ENCODE results near the gene TTC32. TPM values are rescaled to one million over a fixed set of nuclear protein-coding genes. Genes with fewer than 3 reads are reported as not detected.

The TTC32 gene
- total and polyA plus RNA-seq, 2 of the 4 experiments (the other 2 are of a cell fraction): 1.1 to 3.9 TPM

DNA sequence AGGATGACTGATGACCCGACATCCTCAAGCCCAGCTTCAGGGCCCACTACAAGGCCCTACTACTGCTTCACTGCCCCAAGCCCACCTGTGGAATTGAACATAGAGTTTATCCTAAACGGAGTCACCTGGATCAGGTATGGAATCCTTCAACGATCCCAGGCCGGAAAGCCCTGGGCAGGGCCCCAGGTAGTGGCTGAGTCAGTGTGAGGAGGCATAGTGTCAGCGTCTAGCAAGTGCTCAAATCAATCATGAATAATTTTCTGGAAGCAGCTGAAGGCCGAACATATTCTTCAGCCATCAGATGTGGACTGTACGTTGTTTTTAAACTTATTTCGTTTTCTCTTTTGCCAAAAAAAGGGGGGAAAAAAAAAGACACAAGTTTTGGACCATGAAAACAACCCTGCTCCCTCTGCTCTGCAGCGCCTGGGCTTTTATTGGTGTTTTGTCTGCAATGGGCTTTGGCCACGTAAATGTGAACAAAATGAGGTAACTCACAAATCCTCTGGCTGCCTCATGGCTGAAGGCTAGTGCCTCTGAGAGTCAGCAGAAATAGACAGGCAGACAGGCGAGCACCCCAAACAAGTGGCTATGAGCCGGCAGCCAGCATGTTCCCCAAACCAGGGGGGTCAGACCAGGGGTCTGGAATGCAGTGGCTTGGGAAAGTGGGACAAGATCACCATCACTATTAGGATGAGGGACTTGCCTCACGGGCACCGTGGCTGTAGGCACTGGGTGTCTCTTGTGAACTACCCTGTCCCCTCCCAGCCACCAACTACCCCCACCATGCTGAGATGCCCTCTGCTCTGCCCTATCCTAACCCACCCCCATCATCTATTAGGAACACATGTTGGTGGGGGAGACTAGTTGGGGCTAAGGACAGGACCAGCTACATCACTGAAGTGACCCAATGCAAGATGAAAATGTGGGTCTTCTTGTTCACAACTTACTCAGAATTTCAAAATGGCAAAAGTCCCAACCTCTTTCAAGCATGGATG is 51.4 kb downstream of the TTC32 start:
- dilution Hi-C loops (cut with HindIII; ENCODE audit: low sequenced_read_pairs, unreplicated experiment) (no loop called here), intact Hi-C loops (cut with micrococcal nuclease) (no loop called here), in situ Hi-C loops (cut with MboI; ENCODE audit: low sequenced_read_pairs) (loop anchor here (10.0 kb wide), 2 partner anchors 166 to 1416 kb away; no protein-coding TSS in a partner anchor)
- H2BK5ac ChIP-seq (ENCODE audit: low read depth, low read length, poor library complexity, severe bottlenecking): no peak overlapping the region
- no peak overlapping the region for H3K23ac ChIP-seq (ENCODE audit: low read depth, low read length)
- no peak overlapping the region for H2AK5ac ChIP-seq (ENCODE audit: low read depth, low read length)
- 0 out of 2 replicates have a peak overlapping the region, but pooled peaks have one; percentile 3 for H2BK20ac ChIP-seq (ENCODE audit: low read depth, low read length)
- no peak overlapping the region for H3K9ac ChIP-seq (ENCODE audit: low read depth, low read length)
- H3K56ac ChIP-seq (ENCODE audit: extremely low read depth, insufficient read depth, low read length): no peak overlapping the region
- ATAC-seq (ENCODE audit: low read depth): no peak
- H3K14ac ChIP-seq (replicated peaks; ENCODE audit: low read depth, low read length): no peak overlapping the region
- no peak overlapping the region for H4K91ac ChIP-seq (ENCODE audit: insufficient read depth, low read depth, low read length)
- no peaks in the 10 kb centered on the region for H4K20me1 ChIP-seq (ENCODE audit: insufficient read depth, low read length)
- DNase-seq: no peak
- ChIA-PET CTCF (no interaction called here), POLR2A (ENCODE audit: unreplicated experiment) (interaction anchor here (0.6 kb wide), 1 partner anchor 135 kb away, joined by 3 read pairs; no protein-coding TSS in a partner anchor)
- no peak overlapping the region for H3K18ac ChIP-seq (ENCODE audit: low read depth, low read length)
- H3K4me2 ChIP-seq (ENCODE audit: low read depth, low read length): no peak overlapping the region
- H3K36me3 ChIP-seq (ENCODE audit: control insufficient read depth, insufficient read depth, low read length): no peaks in the 10 kb centered on the region
- H4K5ac ChIP-seq (ENCODE audit: low read depth, low read length): no peak overlapping the region
- H3K79me1 ChIP-seq (ENCODE audit: low read depth in 1 of 2, low read length in 2 of 2): no peaks in the 10 kb centered on the region
- H3K27me3 ChIP-seq (ENCODE audit: control insufficient read depth, insufficient read depth, low read length): peaks cover 8% of the 10 kb centered on the region
- no peak overlapping the region for H2BK15ac ChIP-seq (ENCODE audit: low read depth, low read length)
- no peak overlapping the region for H3K27ac ChIP-seq (ENCODE audit: insufficient read depth, low read length)
- no peak overlapping the region for H3K4ac ChIP-seq (ENCODE audit: low read depth, low read length)
- H3K9me3 ChIP-seq (ENCODE audit: control insufficient read depth, insufficient read depth, low read length): no peaks in the 10 kb centered on the region; the same call in 1 of the 2 replicates
- H2BK120ac ChIP-seq (ENCODE audit: low read depth, low read length): no peak overlapping the region
- no peak overlapping the region for H2AK9ac ChIP-seq (replicated peaks; ENCODE audit: low read depth, low read length, poor library complexity)
- H4K8ac ChIP-seq (ENCODE audit: low read depth in 2 of 2, low read length in 2 of 2): no peak overlapping the region
- no peak overlapping the region for H2AFZ ChIP-seq (replicated peaks; ENCODE audit: low read length, poor library complexity)
- no TSS peak for BruUV-seq (replicated peaks)
- peaks cover 8% of the 10 kb centered on the region; the same call in 1 of the 2 replicates for H3K9me1 ChIP-seq (ENCODE audit: insufficient read depth, low read length)
- H3K4me1 ChIP-seq (ENCODE audit: control insufficient read depth, insufficient read depth, low read length): no peaks in the 10 kb centered on the region
- 79% methylated on average over 3 of the region's 14 CpGs; no CpG with 5 or more reads in 1 of the 2 experiments for WGBS, 2 experiments (ENCODE audit: extremely low coverage in 2 of 2, insufficient read length in 1 of 2)
- no peak for TF ChIP-seq SMC3 (IDR thresholded peaks at IDR 0.05; ENCODE audit: low read depth, low read length)
- no peak for TF ChIP-seq FOS (IDR thresholded peaks at IDR 0.05; ENCODE audit: low read depth, low read length)
- TF ChIP-seq CHD1 (IDR thresholded peaks at IDR 0.05; ENCODE audit: low read depth, low read length): no peak
- TF ChIP-seq MAFK (IDR thresholded peaks at IDR 0.05; ENCODE audit: low read depth, low read length): no peak
- TF ChIP-seq BHLHE40 (IDR thresholded peaks at IDR 0.05; ENCODE audit: low read depth, low read length): no peak
- no peak for TF ChIP-seq MAZ (IDR thresholded peaks at IDR 0.05; ENCODE audit: borderline replicate concordance, low read depth, low read length)
- TF ChIP-seq RFX5 (IDR thresholded peaks at IDR 0.05; ENCODE audit: low read depth, low read length): no peak
- TF ChIP-seq, protein P1, sequence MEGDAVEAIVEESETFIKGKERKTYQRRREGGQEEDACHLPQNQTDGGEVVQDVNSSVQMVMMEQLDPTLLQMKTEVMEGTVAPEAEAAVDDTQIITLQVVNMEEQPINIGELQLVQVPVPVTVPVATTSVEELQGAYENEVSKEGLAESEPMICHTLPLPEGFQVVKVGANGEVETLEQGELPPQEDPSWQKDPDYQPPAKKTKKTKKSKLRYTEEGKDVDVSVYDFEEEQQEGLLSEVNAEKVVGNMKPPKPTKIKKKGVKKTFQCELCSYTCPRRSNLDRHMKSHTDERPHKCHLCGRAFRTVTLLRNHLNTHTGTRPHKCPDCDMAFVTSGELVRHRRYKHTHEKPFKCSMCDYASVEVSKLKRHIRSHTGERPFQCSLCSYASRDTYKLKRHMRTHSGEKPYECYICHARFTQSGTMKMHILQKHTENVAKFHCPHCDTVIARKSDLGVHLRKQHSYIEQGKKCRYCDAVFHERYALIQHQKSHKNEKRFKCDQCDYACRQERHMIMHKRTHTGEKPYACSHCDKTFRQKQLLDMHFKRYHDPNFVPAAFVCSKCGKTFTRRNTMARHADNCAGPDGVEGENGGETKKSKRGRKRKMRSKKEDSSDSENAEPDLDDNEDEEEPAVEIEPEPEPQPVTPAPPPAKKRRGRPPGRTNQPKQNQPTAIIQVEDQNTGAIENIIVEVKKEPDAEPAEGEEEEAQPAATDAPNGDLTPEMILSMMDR (conservative IDR thresholded peaks at IDR 0.05; ENCODE audit: low read depth, low read length): no peak
- no peak for TF ChIP-seq CEBPB (IDR thresholded peaks at IDR 0.05; ENCODE audit: low read depth, low read length)
- TF ChIP-seq, protein P2, sequence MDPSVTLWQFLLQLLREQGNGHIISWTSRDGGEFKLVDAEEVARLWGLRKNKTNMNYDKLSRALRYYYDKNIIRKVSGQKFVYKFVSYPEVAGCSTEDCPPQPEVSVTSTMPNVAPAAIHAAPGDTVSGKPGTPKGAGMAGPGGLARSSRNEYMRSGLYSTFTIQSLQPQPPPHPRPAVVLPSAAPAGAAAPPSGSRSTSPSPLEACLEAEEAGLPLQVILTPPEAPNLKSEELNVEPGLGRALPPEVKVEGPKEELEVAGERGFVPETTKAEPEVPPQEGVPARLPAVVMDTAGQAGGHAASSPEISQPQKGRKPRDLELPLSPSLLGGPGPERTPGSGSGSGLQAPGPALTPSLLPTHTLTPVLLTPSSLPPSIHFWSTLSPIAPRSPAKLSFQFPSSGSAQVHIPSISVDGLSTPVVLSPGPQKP (IDR thresholded peaks at IDR 0.05; ENCODE audit: borderline replicate concordance, low read depth, low read length): no peak
- TF ChIP-seq RAD21 (IDR thresholded peaks at IDR 0.05; ENCODE audit: low read length): no peak
- no peak for TF ChIP-seq NFE2L2 (IDR thresholded peaks at IDR 0.05; ENCODE audit: low read depth, low read length)
- TF ChIP-seq MXI1 (IDR thresholded peaks at IDR 0.05; ENCODE audit: borderline replicate concordance, low read depth, low read length): no peak
- no peak for TF ChIP-seq POLR2A (IDR thresholded peaks at IDR 0.05; ENCODE audit: low read depth, low read length)
- no peak overlapping the region for H3K4me3 ChIP-seq (ENCODE audit: insufficient read depth, low read depth, low read length)

Measured in IMR-90 (cell line).